ENCODE measurements around the gene GPATCH8.

- TF ChIP-seq CTCF (IDR thresholded peaks at IDR 0.05) (no peak), POLR2A (IDR thresholded peaks at IDR 0.05) (no peak)
These were observed 40.2 kb upstream of the GPATCH8 start for GRCh38 chr17:44543213-44543904.

Data from esophagus squamous epithelium (tissue), 4 donors.